Measurements from ENCODE around the gene KRT26. TPM values are rescaled to one million over a fixed set of nuclear protein-coding genes. Genes with fewer than 3 reads are reported as not detected.

Gene KRT26
- total RNA-seq, 1 experiment from 2014 or later = not detected

GRCh38 chr17:40809721-40810421 lies 37.9 kb upstream of the KRT26 start:
- no peaks in the 10 kb centered on the region for H3K9me3 ChIP-seq (ENCODE audit: insufficient read depth, low read depth)
- peak overlapping the region; percentile 70 for H3K27ac ChIP-seq
- TF ChIP-seq CTCF (conservative IDR thresholded peaks at IDR 0.05) (no peak), EZH2 (IDR thresholded peaks at IDR 0.05; ENCODE audit: low read depth) (no peak)
- peak overlapping the region; percentile 11; the same call in 1 of the 2 replicates for H3K4me3 ChIP-seq
- peaks cover 27% of the 10 kb centered on the region for H3K4me1 ChIP-seq (replicated peaks; ENCODE audit: insufficient read depth)
- H2AFZ ChIP-seq = peak overlapping the region; percentile 4; the same call in 1 of the 2 replicates
- CTCF ChIA-PET = no interaction called here
- intact Hi-C loops (cut with micrococcal nuclease; ENCODE audit: unreplicated experiment) = loop anchor here (2.0 kb wide), 1 partner anchor 45 kb away; no protein-coding TSS in a partner anchor
- H3K9me2 ChIP-seq (ENCODE audit: insufficient read depth) = no peaks in the 10 kb centered on the region
- no peaks in the 10 kb centered on the region for H3K27me3 ChIP-seq (ENCODE audit: insufficient read depth, low read depth)
- no peaks in the 10 kb centered on the region for H4K20me1 ChIP-seq (ENCODE audit: insufficient read depth)
- POLR2A ChIA-PET (ENCODE audit: unreplicated experiment) = no interaction called here
- H3K79me2 ChIP-seq (ENCODE audit: low read depth) = no peaks in the 10 kb centered on the region
- no peaks in the 10 kb centered on the region for H3K36me3 ChIP-seq (ENCODE audit: low read depth)
- no peak for DNase-seq
- peak overlapping the region; percentile 62 for H3K4me2 ChIP-seq
- BruUV-seq (replicated peaks) = no TSS peak
- H3F3A ChIP-seq (ENCODE audit: insufficient read depth, low read depth) = peaks cover 22% of the 10 kb centered on the region

DNA sequence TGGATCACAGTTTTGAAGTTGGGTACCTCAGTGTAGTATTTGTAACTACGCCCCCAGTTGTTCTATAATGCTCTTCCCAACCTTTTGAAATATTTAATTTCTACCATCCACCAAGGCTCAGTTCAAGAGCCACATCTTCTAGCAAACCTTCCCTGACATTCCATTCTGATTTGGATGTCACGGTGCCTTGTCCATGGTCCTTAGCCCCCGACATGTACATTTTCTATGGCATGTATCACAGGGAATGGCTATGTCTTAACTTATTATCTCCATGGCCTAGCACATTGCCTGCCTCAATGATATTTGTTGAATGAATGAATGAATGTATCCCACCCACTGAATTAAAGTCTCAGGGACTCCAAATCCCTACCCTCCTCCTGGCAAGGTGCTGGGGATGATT lies 34.1 kb upstream of the KRT26 start:
- H3F3A ChIP-seq (ENCODE audit: insufficient read depth, low read depth) = peaks cover 24% of the 10 kb centered on the region
- no peaks in the 10 kb centered on the region for H3K36me3 ChIP-seq (ENCODE audit: low read depth)
- peaks cover 31% of the 10 kb centered on the region for H3K4me1 ChIP-seq (replicated peaks; ENCODE audit: insufficient read depth)
- BruUV-seq (replicated peaks) = no TSS peak
- no peaks in the 10 kb centered on the region for H3K9me2 ChIP-seq (ENCODE audit: insufficient read depth)
- no peak for TF ChIP-seq EZH2 (IDR thresholded peaks at IDR 0.05; ENCODE audit: low read depth)
- TF ChIP-seq CTCF (conservative IDR thresholded peaks at IDR 0.05) = no peak
- H3K4me3 ChIP-seq = no peak overlapping the region
- no peak overlapping the region for H2AFZ ChIP-seq
- H3K27ac ChIP-seq = no peak overlapping the region
- no peak overlapping the region for H3K4me2 ChIP-seq
- no peaks in the 10 kb centered on the region for H4K20me1 ChIP-seq (ENCODE audit: insufficient read depth)
- no peaks in the 10 kb centered on the region for H3K27me3 ChIP-seq (ENCODE audit: insufficient read depth, low read depth)
- intact Hi-C loops (cut with micrococcal nuclease; ENCODE audit: unreplicated experiment) = no loop called here
- ChIA-PET CTCF (interaction anchor here (0.6 kb wide), 1 partner anchor 387 kb away, joined by 3 read pairs; no protein-coding TSS in a partner anchor), POLR2A (ENCODE audit: unreplicated experiment) (no interaction called here)
- no peaks in the 10 kb centered on the region; the same call in 1 of the 2 replicates for H3K9me3 ChIP-seq (ENCODE audit: insufficient read depth, low read depth)
- no peak for DNase-seq
- H3K79me2 ChIP-seq (ENCODE audit: low read depth) = no peaks in the 10 kb centered on the region

- peak overlapping the region; percentile 8; the same call in 1 of the 2 replicates for H3K4me2 ChIP-seq
- no peaks in the 10 kb centered on the region; the same call in 1 of the 2 replicates for H3K9me3 ChIP-seq (ENCODE audit: insufficient read depth, low read depth)
- no peak overlapping the region for H2AFZ ChIP-seq
- peaks cover 9% of the 10 kb centered on the region; the same call in 1 of the 2 replicates for H3F3A ChIP-seq (ENCODE audit: insufficient read depth, low read depth)
- 0 out of 2 replicates have a peak overlapping the region, but pooled peaks have one; percentile 18 for H3K27ac ChIP-seq
- H3K4me3 ChIP-seq = no peak overlapping the region
- no peaks in the 10 kb centered on the region for H3K79me2 ChIP-seq (ENCODE audit: low read depth)
- H3K9me2 ChIP-seq (ENCODE audit: insufficient read depth) = no peaks in the 10 kb centered on the region
- intact Hi-C loops (cut with micrococcal nuclease; ENCODE audit: unreplicated experiment) = loop anchor here (1.0 to 5.0 kb wide), 7 partner anchors 53 to 859 kb away; no protein-coding TSS in a partner anchor
- peak; percentile 74 to 82 for DNase-seq
- TF ChIP-seq CTCF (conservative IDR thresholded peaks at IDR 0.05) = peak; percentile 94
- no peak for TF ChIP-seq EZH2 (IDR thresholded peaks at IDR 0.05; ENCODE audit: low read depth)
- H3K27me3 ChIP-seq (ENCODE audit: insufficient read depth, low read depth) = no peaks in the 10 kb centered on the region
- no peaks in the 10 kb centered on the region for H3K36me3 ChIP-seq (ENCODE audit: low read depth)
- POLR2A ChIA-PET (ENCODE audit: unreplicated experiment) = interaction anchor here (0.6 kb wide), 1 partner anchor 745 kb away, joined by 6 read pairs; no protein-coding TSS in a partner anchor
- no TSS peak for BruUV-seq (replicated peaks)
- H3K4me1 ChIP-seq (replicated peaks; ENCODE audit: insufficient read depth) = peaks cover 9% of the 10 kb centered on the region
- CTCF ChIA-PET = interaction anchor here (0.6 to 0.9 kb wide), 2 partner anchors 51 to 53 kb away, joined by 3 read pairs; no protein-coding TSS in a partner anchor
- H4K20me1 ChIP-seq (ENCODE audit: insufficient read depth) = no peaks in the 10 kb centered on the region
These were observed 31.6 kb upstream of the KRT26 start for GRCh38 chr17:40803617-40804082.

All from PC-9 (cell line).